Lower lobe of right lung (tissue), 2 donors: ENCODE measurements around the gene SLC6A5. TPM values are rescaled to one million over a fixed set of nuclear protein-coding genes. Genes with fewer than 3 reads are reported as not detected.

Experiments
- ATAC-seq, 2 donors: fragments of 200-7000 bp; cut with Tn5 transposase; one replicate each; pipeline ENCODE4 v1.9.1; 2020 to 2022; ENCODE audit warnings: mild to moderate bottlenecking in 2 of 2, moderate library complexity in 2 of 2
- DNase-seq: peaks from one replicate; pipeline ENCODE4 v3.0.0-alpha.2; 2020
- H3K27ac ChIP-seq: fragments of 200-600 bp; one replicate; pipeline ENCODE4 v1.8.0; 2022
- H3K27me3 ChIP-seq: fragments of 200-600 bp; one replicate; pipeline ENCODE4 v1.8.0; 2022; ENCODE audit warnings: low read depth
- H3K36me3 ChIP-seq: fragments of 200-600 bp; one replicate; pipeline ENCODE4 v1.8.0; 2022; ENCODE audit warnings: mild to moderate bottlenecking
- H3K4me1 ChIP-seq: fragments of 200-600 bp; one replicate; pipeline ENCODE4 v1.8.0; 2022
- H3K4me3 ChIP-seq: fragments of 200-600 bp; one replicate; pipeline ENCODE4 v1.8.0; 2022; ENCODE audit warnings: mild to moderate bottlenecking
- H3K9me3 ChIP-seq: fragments of 200-600 bp; one replicate; pipeline ENCODE4 v1.8.0; 2022
- intact Hi-C: fragments of 100-400 bp; cut with DNase I; formaldehyde crosslinking; loops from one replicate; pipeline ENCODE4 v1.11.0; 2022
- total RNA-seq: library from RNA; stranded (reverse); fragmentation: NEBNext Ultra II Directional; extraction: Animal tissue kit (Norgen Biotek cat#: 25700); gene quantifications from one replicate; pipeline ENCODE4 v1.2.1, GENCODE V29; 2021
- TF ChIP-seq, protein P1 (sequence below): fragments of 200-600 bp; IDR thresholded peaks from one replicate; pipeline ENCODE4 v1.8.0; 2022; ENCODE audit warnings: antibody characterized with exemption, mild to moderate bottlenecking
- donor health status: DM: no; HTN: yes; CAD: no; lungs with severe emphysema.

SLC6A5 gene
- total RNA-seq, 1 donor from 2014 or later: not detected

DNA sequence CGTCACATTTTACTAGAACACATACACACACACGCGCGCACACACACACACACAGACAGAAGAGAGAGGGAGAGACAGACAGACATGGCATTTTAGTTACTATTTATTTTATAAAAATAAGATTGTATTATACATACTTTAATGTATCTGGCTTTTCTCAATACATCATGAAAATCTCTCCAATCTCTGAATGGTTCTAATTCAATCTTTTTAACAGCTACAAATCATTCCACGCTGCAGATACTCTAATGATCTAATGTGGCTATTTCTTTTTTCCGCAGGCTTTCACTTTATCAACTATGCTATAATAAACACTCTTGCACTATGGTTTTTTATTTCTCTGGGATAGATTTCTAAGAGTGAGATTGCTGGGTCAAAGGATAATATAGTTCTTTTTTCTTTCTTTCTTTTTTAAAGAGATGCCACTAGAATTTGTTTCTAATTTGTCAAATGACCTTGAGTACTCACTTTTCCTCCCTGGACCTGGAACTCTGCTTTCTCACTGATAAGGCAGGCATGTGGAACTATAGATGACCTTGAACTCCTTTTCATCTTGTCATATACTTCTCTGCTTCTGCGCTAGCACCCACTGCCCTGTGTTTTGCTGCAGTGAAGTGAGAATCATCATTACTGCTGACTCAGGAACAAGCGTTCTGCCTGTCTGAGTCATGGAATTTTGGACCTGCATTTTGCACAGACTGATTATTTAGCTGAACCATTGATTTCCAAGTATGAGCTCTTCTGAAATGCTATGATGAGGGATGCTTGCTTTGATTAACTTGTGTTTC is 4.9 kb upstream of the SLC6A5 start:
- Histone ChIP-seq H3K36me3 (no peaks in the 10 kb centered on the region), H3K4me3 (no peak overlapping the region), H3K27ac (no peak overlapping the region), H3K4me1 (peaks cover 5% of the 10 kb centered on the region), H3K27me3 (peaks cover 67% of the 10 kb centered on the region), H3K9me3 (no peaks in the 10 kb centered on the region)
- DNase-seq (no peak), ATAC-seq (no peak)
- TF ChIP-seq, protein P1, sequence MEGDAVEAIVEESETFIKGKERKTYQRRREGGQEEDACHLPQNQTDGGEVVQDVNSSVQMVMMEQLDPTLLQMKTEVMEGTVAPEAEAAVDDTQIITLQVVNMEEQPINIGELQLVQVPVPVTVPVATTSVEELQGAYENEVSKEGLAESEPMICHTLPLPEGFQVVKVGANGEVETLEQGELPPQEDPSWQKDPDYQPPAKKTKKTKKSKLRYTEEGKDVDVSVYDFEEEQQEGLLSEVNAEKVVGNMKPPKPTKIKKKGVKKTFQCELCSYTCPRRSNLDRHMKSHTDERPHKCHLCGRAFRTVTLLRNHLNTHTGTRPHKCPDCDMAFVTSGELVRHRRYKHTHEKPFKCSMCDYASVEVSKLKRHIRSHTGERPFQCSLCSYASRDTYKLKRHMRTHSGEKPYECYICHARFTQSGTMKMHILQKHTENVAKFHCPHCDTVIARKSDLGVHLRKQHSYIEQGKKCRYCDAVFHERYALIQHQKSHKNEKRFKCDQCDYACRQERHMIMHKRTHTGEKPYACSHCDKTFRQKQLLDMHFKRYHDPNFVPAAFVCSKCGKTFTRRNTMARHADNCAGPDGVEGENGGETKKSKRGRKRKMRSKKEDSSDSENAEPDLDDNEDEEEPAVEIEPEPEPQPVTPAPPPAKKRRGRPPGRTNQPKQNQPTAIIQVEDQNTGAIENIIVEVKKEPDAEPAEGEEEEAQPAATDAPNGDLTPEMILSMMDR: no peak
- intact Hi-C loops: no loop called here

DNA sequence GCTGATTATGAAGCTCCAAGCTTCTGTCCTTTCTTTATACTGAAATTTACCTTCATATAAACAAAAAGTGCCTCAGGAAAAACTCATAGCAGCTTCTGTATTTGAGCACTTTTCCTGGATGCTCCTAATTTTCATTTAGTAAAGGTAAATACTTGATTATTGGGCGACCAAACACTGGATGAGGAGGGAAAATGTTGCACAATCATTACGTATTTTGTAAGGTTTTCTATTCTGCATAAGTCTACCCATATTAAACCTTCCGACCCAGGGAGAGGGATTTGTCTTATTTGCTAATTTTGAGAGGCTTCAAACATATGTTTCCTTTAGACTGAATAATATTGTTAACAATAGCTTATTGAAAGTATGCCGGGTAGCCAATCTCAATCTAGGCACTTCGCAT is 4.3 kb upstream of the SLC6A5 start:
- intact Hi-C loops: no loop called here
- Histone ChIP-seq H3K27ac (no peak overlapping the region), H3K36me3 (no peaks in the 10 kb centered on the region), H3K4me1 (peaks cover 5% of the 10 kb centered on the region), H3K27me3 (peaks cover 67% of the 10 kb centered on the region), H3K9me3 (no peaks in the 10 kb centered on the region), H3K4me3 (no peak overlapping the region)
- ATAC-seq (no peak), DNase-seq (no peak)
- TF ChIP-seq, protein P1: no peak

DNA sequence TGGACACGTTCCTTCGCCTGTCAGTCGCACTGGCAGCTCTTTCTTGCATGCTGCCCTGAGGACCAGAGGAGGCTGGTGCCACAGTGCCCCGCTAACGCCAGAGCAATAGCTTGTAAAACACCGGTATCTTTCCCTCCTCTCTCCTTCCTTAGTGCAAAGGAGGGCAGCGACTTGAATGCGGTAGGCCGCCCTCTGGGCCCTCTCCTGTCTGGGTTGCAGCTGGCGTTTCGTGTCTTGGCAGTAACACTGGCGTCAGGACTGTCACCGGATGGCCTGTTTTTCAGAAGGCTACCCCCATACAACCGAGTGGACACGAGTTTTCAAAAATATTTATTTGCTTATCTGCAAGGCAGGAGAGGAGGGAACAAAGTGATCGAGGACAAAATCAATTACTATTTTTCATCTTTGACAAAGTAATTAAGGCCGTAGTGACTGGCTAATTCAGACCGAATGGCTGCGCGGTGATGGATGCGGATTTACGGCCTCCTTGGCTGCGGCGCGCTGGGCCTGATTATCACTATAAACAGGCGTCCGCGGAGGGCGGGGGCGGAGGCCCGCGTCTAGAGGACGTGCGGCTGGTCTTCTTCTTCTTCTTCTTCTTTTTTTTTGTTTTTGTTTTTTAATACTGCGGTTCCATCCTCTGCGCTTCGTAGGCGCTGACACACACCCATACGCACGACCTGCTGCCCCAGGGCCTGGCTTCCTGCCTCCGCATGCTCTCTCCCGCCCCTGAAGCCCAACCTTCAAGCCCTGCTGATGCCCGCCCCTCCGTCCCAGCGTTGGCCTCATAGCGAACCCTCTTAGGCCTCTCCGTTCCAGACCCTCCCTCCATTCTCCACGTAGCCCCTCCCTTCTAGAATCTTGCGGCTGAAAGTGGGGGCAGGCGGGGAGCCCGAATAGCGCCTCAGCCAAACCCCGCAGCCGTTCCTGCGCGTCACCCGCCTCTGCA is 2.9 kb upstream of the SLC6A5 start:
- H3K36me3 ChIP-seq: no peaks in the 10 kb centered on the region
- DNase-seq (no peak), ATAC-seq (no peak)
- H3K4me3 ChIP-seq: no peak overlapping the region
- peaks cover 5% of the 10 kb centered on the region for H3K4me1 ChIP-seq
- no peaks in the 10 kb centered on the region for H3K9me3 ChIP-seq
- H3K27ac ChIP-seq: no peak overlapping the region
- H3K27me3 ChIP-seq: peaks cover 75% of the 10 kb centered on the region
- TF ChIP-seq, protein P1: no peak
- intact Hi-C loops: no loop called here

DNA sequence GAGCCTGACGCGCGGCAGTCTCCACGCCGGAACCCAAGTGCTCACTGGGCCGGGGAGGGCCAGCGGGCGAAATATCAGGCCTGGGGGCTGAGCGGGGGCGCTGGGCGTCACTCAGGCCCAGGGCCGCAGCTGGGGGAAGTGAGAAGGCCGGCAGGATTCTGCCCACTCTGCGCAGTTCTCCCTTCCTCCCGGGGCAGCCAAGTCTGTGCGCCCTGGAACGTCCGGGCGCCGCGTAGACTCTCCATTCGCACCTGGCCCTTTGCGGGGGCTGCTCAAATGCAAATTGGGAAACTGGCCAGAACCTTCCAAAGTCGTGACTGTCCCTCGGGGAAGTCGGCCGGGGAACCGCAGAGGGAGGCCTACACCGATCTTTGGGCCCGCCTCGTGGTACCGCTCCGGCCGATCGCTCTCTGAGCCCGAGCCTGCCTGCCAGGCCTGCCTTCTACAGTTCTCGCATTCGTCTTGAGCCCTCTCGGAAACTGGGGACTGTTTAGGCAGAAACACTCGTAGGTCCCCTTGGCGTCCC is 2.2 kb upstream of the SLC6A5 start:
- TF ChIP-seq, protein P1: no peak
- Histone ChIP-seq H3K27me3 (peaks cover 82% of the 10 kb centered on the region), H3K36me3 (no peaks in the 10 kb centered on the region), H3K27ac (no peak overlapping the region), H3K9me3 (no peaks in the 10 kb centered on the region), H3K4me1 (peaks cover 5% of the 10 kb centered on the region), H3K4me3 (no peak overlapping the region)
- intact Hi-C loops: no loop called here
- DNase-seq (no peak), ATAC-seq (peak in 1 of 2 donors; percentile 15)

DNA sequence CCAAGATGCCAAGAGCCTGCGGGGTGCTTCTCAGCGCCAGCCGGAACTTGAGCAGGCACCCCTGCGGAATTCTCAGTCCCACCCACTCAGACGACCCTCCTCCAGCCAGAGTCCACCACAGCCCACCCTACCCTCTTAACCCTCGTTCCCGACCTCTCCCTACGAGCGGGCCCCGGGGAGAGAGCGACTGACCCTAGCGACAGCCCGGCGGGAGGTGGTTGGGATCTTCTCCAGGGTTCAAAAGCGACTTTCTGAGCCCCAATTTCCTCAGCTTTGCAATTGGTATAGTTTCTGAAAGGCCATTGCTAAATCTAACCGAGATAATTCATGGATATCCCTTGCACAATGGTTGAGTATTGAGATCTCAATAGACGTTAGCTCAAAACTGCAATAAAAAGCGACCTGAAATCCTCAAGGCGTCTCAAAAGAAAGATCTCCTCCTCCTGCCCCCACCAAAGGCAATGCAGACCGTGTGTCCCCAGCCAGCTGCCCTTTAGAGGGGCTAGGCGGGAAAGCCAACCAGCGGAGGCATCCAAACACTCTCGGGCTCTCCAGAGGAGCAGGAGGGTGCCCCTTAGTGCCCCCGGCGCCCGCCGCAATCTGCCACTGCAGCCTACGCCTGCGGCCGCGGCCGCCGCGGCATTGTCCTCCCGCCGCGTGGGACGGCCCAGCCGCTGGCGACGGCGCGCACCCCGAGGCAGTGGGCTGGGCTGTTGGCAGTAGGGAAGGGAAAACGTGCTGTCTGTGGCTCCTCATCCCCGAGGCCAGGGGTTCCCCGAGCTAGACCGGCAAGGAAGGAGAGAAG is 1.5 kb upstream of the SLC6A5 start:
- Histone ChIP-seq H3K27ac (no peak overlapping the region), H3K36me3 (no peaks in the 10 kb centered on the region), H3K4me3 (no peak overlapping the region), H3K9me3 (no peaks in the 10 kb centered on the region), H3K4me1 (peaks cover 5% of the 10 kb centered on the region), H3K27me3 (peaks cover 89% of the 10 kb centered on the region)
- intact Hi-C loops: no loop called here
- TF ChIP-seq, protein P1: no peak
- DNase-seq (no peak), ATAC-seq (no peak)
